ENCODE measurements around the gene VSIG4.

The VSIG4 gene

DNA sequence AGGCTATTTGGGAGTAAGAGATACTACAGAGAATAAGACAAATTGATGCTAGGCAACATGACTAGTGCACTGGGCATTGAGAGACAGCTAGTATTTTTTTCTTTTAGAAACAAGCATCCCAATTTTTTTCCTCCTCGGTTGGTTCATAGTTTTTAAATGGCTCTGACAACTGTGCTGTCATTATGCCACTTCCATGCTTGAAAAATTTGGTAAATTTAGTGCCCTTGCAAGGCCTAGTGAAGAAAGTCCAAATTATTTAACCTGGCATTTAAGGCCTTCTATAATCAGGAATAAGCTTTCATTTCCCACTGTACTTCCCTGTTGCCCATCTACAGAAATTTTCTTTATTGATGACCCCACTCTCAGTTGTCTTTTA, 15.8 kb downstream of the VSIG4 start:
- DNase-seq (ENCODE audit: low read depth), result no peak

DNA sequence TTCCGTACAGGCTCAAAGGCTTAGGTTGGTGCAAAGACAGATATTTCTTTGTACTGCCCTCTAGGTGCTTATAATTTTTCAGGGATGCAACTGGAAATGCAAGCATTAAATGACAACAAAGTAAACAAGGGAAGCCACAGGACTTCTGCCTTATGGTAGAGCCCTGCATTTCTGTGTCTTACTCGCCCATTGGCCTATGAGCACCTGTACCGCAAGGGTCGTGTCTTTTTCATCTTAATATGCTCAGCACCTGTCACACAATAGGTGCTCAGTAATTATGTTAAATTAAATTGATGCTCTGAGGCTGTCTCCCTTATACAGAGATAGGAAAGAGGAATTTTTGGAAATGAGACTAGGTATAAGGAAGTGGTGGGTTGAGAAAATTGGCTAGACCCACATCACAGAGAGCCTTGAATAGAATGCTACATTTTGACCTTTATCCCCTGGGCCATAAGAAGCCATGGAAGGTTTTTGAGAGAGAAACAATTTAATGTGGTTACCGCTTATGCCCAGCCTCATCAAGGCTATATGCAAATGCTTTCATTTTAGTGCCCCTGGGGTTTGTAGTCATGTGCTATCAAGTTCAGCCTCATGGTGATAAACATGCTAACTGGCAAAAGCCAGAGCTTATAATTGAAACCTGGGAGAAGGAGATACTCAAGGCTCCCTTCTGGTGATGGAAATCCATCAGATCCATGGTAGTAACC, 16.3 kb downstream of the VSIG4 start:
- no peak for DNase-seq (ENCODE audit: low read depth)

- no peak for DNase-seq (ENCODE audit: low read depth)
Measured at GRCh38 chrX:66022632-66023384, 17.1 kb downstream of the VSIG4 start.

DNA sequence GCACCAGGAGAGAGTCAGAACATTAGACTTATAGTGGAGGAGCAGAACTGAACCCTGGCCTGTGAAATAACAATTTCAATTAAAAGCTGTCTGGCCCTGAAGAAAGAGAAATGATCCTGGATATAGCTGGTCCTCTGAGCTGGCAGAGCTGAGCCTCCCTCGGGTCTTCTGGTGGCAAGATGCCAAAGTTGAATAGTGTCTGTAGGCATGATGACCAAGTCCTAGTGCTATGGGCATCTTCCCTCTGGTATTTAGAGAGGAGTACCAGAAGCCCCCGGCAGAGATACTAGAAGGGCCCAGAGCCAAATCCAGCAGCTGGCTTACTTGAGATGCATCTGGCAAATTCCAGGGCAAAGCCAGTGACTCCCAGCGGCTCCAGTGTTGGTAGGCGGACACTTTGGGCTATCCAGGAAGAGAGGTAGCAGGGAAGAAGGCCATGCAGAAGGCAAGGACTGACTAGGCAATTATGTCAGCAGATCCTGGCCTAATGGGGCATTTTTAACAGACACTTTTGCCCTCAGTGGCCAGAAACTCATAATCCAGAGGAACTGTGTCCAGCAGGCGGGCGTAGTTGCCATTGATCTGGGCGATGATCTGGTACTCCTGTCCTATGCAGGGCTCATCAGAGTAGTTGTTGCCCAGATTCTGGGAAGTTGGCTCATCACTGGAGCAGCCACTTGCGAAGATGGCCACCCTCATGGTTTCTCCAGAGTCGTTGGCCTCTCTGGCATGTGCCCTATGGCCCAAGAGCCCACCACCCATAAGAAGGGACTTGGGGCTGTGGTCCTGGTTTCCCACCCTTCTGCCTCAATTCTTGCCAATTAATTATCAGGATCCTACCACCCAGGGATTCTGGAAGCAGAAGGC, 17.9 kb downstream of the VSIG4 start:
- no peak for DNase-seq (ENCODE audit: low read depth)

GRCh38 chrX:66021401-66021764, 18.5 kb downstream of the VSIG4 start:
- no peak for DNase-seq (ENCODE audit: low read depth)

GRCh38 chrX:66020631-66021334, 19.1 kb downstream of the VSIG4 start:
- DNase-seq (ENCODE audit: low read depth), result no peak

DNA sequence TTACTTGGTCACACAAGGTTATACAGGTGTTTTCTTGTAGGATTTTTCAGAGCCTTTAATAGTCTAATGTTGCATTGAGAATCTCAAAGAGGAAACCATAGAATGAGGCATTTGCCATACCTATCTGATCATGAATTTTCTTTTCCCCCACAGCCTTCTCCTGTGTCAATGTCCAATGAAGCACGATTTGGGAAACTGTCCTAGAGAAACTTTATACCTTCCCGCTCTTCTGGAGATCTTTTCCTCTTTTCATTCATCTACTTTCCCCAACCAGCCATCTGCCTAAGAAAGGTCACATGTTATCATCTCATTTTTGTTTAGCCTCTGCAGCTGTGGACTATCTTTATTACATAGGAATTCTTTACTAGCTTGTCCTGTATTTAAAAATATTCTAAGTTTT, 19.9 kb downstream of the VSIG4 start:
- DNase-seq (ENCODE audit: low read depth), result no peak

- no peak for DNase-seq (ENCODE audit: low read depth)
Measured at GRCh38 chrX:66019310-66019652, 20.6 kb downstream of the VSIG4 start.

DNA sequence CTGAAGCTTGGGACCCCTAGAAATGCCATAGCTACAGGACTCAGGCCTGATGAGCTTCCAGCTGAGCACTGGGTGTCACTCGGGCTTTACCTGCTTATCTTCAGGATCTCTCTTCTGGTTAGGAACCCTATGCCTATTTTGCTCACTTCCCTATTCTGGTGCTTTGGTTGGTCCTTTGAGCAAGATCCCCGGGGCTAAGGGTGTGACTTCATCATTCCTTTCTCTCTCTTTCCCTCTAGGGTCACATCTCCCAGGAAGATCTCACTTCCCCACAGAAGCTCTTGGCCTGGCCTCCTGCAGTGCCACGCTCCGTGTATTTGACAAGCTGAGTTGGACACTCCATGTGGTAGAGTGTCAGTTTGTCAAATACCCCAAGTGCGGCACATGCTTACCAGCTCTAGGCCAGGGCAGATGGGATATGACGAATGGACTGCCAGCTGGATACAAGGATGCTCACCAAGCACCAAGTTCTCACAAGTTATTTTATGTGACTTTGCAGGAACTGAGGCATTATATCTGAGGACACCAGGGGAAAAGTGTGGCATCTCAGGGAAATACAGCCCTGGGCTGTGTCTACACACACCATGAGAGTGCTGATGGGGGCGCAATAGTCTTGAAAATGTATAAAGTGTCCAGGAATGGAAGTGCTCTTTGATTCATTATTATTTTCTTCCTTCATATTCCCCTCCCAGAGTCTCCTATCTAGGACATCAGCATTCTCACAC, 21.1 kb downstream of the VSIG4 start:
- no peak for DNase-seq (ENCODE audit: low read depth)

DNA sequence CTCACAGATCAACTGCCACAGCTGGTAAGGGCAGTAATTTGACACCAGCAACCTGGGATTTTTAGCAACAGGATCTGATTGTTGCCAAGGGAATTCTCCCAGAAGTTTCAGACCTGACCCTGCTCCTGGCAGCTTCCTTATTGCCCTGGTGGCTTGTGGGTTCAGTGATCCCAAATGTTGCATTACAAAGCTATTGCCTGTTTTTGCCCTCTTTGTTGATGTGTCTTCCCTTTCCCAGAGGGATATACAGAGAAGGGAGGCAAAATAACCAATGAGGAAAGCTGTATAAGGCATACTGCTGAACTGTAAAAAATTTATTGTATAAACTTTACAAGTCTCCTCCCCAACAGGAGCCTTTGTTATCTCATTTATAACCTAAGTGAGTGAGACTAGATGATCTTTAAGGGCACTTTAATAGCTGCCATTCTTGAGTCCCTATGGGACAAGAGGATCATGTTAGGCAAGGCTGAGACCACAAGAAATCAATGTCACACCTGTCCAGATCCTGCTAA, 22.2 kb downstream of the VSIG4 start:
- DNase-seq (ENCODE audit: low read depth), result no peak

DNA sequence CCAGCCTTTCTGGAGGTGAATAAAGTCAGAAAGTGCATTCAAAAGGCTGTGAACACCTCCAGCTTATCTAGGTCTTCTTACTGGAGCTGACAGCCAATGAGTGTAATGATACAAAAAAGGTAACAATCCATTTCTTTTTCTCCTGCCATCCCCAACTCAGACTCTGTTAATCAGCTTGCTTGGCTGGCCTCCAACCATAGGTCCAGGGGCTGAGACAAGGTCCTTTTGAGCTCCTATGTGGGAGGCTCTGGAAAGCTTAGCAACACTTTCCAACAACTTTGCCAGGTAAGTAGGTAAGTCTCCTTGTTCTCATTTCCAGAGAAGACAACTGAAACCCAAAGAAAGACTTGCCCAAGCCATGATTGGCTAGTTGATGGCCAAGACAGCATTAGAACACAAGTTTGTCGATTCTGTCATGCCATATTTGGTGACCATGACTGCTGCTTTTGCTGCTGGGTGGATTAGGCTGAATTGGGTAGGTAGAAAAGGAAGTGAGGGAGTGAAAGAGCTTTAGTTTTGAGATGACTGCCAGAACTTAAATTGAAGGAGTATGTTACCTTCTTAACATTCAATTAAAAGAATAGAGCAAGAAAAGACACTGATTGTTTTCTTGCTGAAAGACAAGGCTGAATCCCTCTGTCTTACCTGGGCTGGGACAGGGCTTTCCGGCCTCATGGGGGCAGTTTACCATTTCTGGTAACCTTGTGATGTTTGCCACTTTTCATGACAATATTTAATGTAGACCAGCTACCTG, 22.8 kb downstream of the VSIG4 start:
- DNase-seq (ENCODE audit: low read depth), result no peak

- no peak for DNase-seq (ENCODE audit: low read depth)
Measured at GRCh38 chrX:66015900-66016689, 23.8 kb downstream of the VSIG4 start.

DNA sequence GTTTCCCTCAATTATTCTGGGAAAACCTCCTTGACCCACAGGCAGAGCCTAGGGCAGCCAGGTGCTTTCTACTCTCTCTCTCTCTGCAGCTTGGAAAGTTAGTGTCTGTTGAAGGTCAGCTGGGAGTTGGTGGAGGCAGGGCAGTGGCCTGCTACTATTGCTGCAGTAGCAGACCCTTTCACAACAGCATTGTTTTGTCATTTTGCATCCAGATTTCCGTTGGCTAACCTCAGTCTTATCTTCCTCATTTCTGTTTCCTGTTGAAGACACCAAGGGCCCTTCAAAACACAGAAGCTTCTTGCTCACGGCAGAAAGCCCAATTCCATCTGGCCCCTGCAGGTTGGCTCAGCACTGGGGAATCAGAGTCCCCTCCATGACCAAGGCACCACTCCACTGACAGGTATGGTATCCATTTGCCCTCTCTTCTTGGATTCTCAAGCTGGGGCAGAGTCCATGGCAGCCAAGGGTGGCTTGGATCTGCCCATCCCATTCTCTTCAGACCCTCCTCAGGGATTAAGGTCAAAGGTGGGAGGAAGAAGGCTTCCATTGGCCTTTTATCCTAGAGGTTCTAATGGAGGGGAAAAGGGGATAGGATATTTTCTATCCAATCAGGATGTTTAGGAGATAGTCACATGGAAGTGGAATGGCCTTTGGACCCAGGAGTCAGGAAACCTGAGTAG, 24.6 kb downstream of the VSIG4 start:
- DNase-seq (ENCODE audit: low read depth), result no peak

DNA sequence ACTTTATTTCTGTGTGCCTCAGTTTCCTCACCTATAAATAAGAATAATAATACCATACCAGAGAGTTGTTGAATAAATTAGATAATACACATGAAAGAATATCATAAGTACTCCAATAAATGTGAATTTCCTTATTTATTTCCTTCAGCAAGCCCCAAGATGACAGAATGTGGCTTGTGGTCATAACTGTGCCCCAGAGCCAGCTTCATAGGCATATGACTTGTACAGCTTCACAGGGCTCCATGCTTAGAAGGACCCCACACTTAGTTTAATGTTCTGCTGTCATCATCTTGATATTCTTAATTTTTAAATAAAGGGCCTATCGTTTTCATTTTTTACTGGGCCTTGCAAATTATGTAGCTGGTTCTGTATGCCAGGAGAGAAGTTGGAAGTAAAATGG, 25.3 kb downstream of the VSIG4 start:
- DNase-seq (ENCODE audit: low read depth), result no peak

- no peak for DNase-seq (ENCODE audit: low read depth)
Measured at GRCh38 chrX:66014084-66014483, 25.8 kb downstream of the VSIG4 start.

DNA sequence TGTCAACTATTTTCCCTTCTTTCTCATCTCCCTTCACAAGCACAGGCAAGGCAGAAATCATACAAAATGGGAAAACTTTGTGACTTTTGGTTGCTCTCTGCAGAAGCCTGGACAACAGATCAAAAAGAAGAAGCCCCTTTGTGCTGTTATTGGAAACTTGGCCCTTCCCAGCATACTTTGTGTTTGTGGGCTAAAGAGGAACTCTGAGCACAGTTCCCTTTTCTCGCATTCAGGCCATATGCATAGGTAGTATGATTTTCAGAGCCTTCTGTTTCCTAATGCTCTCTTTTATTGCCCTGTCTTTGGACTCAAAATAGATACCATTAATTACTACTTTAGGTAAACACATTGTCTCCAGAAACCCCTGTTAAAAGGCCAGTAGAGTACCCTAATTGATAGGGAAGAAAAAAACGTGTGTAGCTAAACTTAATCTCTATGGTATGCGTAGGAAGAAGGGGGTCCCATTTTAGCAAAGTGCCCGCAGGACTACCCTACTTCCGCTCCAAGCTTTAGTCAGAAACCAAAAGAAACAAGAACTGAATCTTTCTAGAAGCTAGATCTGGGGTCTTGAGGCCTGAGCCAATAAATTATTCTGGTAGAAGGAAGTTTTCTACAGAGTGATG, 26.6 kb downstream of the VSIG4 start:
- DNase-seq (ENCODE audit: low read depth), result no peak

- no peak for DNase-seq (ENCODE audit: low read depth)
Measured at GRCh38 chrX:66012094-66012534, 27.8 kb downstream of the VSIG4 start.

GRCh38 chrX:66009231-66009845, 30.5 kb downstream of the VSIG4 start:
- no peak for DNase-seq (ENCODE audit: low read depth)

All from stromal cell of bone marrow (primary cell).